Smooth muscle cell (in vitro differentiated cells): Measurements from ENCODE around the gene HERC4. TPM values are rescaled to one million over a fixed set of nuclear protein-coding genes. Genes with fewer than 3 reads are reported as not detected.
"Not testable (repeated sequence)": the region's sequence is repeated elsewhere in the genome, so short reads cannot be mapped to it uniquely, and the experiment has no call there.

Experiments used
- DNase-seq: peaks from one replicate; lab custom pipeline; 2025; ENCODE audit not compliant: unreplicated experiment; lab: John Stamatoyannopoulos, UW
- H2AFZ ChIP-seq: fragments of 200-600 bp; sonication (generic); 2 replicates; pipeline ENCODE4 v1.6.0; 2016; ENCODE audit warnings: antibody characterized with exemption, low read depth, mild to moderate bottlenecking
- H3F3A ChIP-seq: fragments of 200-600 bp; sonication (generic); 2 replicates; pipeline ENCODE4 v1.6.0; 2017; ENCODE audit warnings: antibody characterized with exemption, low read depth
- H3K27ac ChIP-seq: fragments of 200-600 bp; sonication (generic); 2 replicates; pipeline ENCODE4 v1.5.1; 2016; ENCODE audit warnings: low read depth, mild to moderate bottlenecking
- H3K27me3 ChIP-seq: fragments of 200-600 bp; sonication (generic); 2 replicates; pipeline ENCODE4 v1.6.1; 2016; ENCODE audit warnings: low read depth, mild to moderate bottlenecking
- H3K36me3 ChIP-seq: fragments of 200-600 bp; sonication (generic); 2 replicates; pipeline ENCODE4 v1.5.1; 2016; ENCODE audit warnings: low read depth
- H3K4me1 ChIP-seq: fragments of 200-600 bp; sonication (generic); 2 replicates; pipeline ENCODE4 v1.5.1; 2016; ENCODE audit warnings: low read depth
- H3K4me2 ChIP-seq: fragments of 200-600 bp; sonication (generic); 2 replicates; pipeline ENCODE4 v1.6.0; 2016; ENCODE audit warnings: mild to moderate bottlenecking
- H3K4me3 ChIP-seq: fragments of 200-600 bp; sonication (generic); 2 replicates; pipeline ENCODE4 v1.5.1; 2016; ENCODE audit warnings: mild to moderate bottlenecking
- H3K79me2 ChIP-seq: fragments of 200-600 bp; sonication (generic); 2 replicates; pipeline ENCODE4 v1.6.0; 2016; ENCODE audit warnings: low read depth, mild to moderate bottlenecking
- H3K9ac ChIP-seq: fragments of 200-600 bp; sonication (generic); 2 replicates; pipeline ENCODE4 v1.6.0; 2016; ENCODE audit warnings: low read depth
- H3K9me3 ChIP-seq: fragments of 200-600 bp; sonication (generic); replicated peaks from 2 replicates; pipeline ENCODE4 v1.5.1; 2016; ENCODE audit warnings: low read depth
- H4K20me1 ChIP-seq: fragments of 200-600 bp; sonication (generic); 2 replicates; pipeline ENCODE4 v1.6.0; 2016; ENCODE audit warnings: low read depth
- WGBS: methylation state at CpG from one replicate; pipeline ENCODE4 v1.1.7; 2016; ENCODE audit warnings: low lambda C conversion rate; 5-methylcytosine and 5-hydroxymethylcytosine counted together
- polyA plus RNA-seq: library from polyadenylated mRNA; unstranded; fragments of >200 nt; fragmentation: Nextera tagmentation; extraction: Ambion mirVana; gene quantifications from 2 replicates; pipeline ENCODE4 v1.2.1, GENCODE V29; 2016
- total RNA-seq: library from RNA; depleted of rRNA; stranded (reverse); fragments of >200 nt; gene quantifications from 2 replicates; pipeline ENCODE4 v1.2.3, GENCODE V29; 2014
- TF ChIP-seq, protein P1 (sequence below): fragments of 200-600 bp; sonication (generic); IDR thresholded peaks from 2 replicates; pipeline ENCODE4 v1.5.1; 2017; ENCODE audit warnings: borderline replicate concordance, mild to moderate bottlenecking, antibody characterized with exemption; ENCODE audit not compliant: insufficient read depth, poor library complexity, severe bottlenecking

HERC4 gene
- total and polyA plus RNA-seq, 2 experiments from 2014 or later: 19.5 to 41.2 TPM

DNA sequence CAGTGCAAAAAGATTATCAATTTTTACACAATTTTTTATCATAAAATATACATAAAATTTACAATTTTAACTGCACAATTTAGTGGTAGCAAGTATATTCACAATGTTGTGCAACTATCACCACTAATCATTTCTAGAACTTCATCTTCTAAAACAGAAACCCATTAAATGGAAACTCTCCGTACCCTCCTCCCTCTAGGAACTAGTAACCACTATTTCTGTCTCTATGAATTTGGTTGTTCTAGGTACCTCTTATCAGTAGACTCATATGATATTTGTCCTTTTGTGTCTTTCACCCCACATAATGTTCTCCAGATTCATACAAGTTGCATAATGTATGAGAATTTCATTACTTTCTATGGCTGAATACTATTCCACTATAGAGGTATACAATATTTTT lies 73.5 kb downstream of the HERC4 start:
- Histone ChIP-seq H3K9ac (no peak overlapping the region), H3K4me1 (no peaks in the 10 kb centered on the region), H3F3A (no peaks in the 10 kb centered on the region), H3K9me3 (no peaks in the 10 kb centered on the region), H2AFZ (no peak overlapping the region), H3K79me2 (no peaks in the 10 kb centered on the region), H3K4me2 (no peak overlapping the region), H3K27ac (no peak overlapping the region), H3K36me3 (peaks cover 16% of the 10 kb centered on the region), H3K27me3 (no peaks in the 10 kb centered on the region), H3K4me3 (no peak overlapping the region), H4K20me1 (no peaks in the 10 kb centered on the region)
- DNase-seq: no peak
- WGBS: 100% methylated on average over 1 of the region's 1 CpG
- TF ChIP-seq, protein P1, sequence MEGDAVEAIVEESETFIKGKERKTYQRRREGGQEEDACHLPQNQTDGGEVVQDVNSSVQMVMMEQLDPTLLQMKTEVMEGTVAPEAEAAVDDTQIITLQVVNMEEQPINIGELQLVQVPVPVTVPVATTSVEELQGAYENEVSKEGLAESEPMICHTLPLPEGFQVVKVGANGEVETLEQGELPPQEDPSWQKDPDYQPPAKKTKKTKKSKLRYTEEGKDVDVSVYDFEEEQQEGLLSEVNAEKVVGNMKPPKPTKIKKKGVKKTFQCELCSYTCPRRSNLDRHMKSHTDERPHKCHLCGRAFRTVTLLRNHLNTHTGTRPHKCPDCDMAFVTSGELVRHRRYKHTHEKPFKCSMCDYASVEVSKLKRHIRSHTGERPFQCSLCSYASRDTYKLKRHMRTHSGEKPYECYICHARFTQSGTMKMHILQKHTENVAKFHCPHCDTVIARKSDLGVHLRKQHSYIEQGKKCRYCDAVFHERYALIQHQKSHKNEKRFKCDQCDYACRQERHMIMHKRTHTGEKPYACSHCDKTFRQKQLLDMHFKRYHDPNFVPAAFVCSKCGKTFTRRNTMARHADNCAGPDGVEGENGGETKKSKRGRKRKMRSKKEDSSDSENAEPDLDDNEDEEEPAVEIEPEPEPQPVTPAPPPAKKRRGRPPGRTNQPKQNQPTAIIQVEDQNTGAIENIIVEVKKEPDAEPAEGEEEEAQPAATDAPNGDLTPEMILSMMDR: no peak

DNA sequence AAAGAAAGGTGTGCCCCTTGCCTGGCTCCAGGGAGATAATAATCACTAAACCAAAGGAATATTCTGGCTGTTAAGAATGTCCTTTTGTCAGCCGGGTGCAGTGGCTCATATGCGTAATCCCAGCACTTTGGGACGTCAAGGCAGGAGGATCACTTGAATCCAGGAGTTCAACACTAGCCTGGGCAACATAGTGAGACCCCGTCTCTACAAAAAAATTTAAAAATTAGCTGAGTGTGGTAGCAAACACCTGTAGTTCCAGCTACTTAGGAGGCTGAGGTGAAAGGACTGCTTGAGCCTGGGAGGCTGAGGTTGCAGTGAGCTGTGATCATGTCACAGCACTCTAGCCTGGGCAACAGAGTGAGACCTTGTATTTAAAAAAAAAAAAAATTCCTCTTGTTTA lies 74.1 kb downstream of the HERC4 start:
- H2AFZ ChIP-seq: no peak overlapping the region
- H3K79me2 ChIP-seq: no peaks in the 10 kb centered on the region
- no peaks in the 10 kb centered on the region for H3K9me3 ChIP-seq
- TF ChIP-seq, protein P1: no peak
- H3K27me3 ChIP-seq: no peaks in the 10 kb centered on the region
- no peak for DNase-seq
- no peaks in the 10 kb centered on the region for H4K20me1 ChIP-seq
- WGBS: 93% methylated on average over 4 of the region's 4 CpGs
- no peak overlapping the region for H3K4me3 ChIP-seq
- H3K27ac ChIP-seq: no peak overlapping the region
- no peaks in the 10 kb centered on the region for H3K4me1 ChIP-seq
- H3F3A ChIP-seq: no peaks in the 10 kb centered on the region
- peaks cover 20% of the 10 kb centered on the region for H3K36me3 ChIP-seq
- no peak overlapping the region for H3K9ac ChIP-seq
- H3K4me2 ChIP-seq: no peak overlapping the region

DNA sequence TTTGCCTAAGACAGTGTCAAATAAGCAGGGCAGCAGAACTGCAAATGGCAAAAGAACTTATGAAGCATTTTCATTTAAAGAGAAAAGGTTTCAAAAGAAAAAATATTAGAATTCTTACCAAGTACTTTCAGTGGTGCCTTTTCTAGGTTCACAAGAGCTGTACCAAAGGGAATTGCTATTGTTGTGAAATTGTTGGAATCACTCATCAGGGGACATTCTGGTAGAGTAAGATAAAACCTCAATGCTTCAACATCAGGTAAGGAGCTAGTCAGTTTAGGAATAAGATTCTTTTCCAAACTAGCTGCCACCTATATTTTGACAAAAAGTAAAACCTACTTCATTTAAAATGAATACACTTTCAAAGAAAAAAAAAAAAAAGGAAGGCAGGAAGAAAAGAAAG lies 85.0 kb downstream of the HERC4 start:
- no peak overlapping the region for H3K4me3 ChIP-seq
- no peaks in the 10 kb centered on the region for H3K79me2 ChIP-seq
- TF ChIP-seq, protein P1: no peak
- H3K36me3 ChIP-seq: peaks cover 30% of the 10 kb centered on the region
- H3K9ac ChIP-seq: no peak overlapping the region
- no peak overlapping the region for H3K4me2 ChIP-seq
- H3K9me3 ChIP-seq: no peaks in the 10 kb centered on the region
- H3K4me1 ChIP-seq: peaks cover 8% of the 10 kb centered on the region
- no peak overlapping the region for H3K27ac ChIP-seq
- H4K20me1 ChIP-seq: no peaks in the 10 kb centered on the region
- H3K27me3 ChIP-seq: no peaks in the 10 kb centered on the region
- no peak for DNase-seq
- H3F3A ChIP-seq: no peaks in the 10 kb centered on the region
- H2AFZ ChIP-seq: no peak overlapping the region

DNA sequence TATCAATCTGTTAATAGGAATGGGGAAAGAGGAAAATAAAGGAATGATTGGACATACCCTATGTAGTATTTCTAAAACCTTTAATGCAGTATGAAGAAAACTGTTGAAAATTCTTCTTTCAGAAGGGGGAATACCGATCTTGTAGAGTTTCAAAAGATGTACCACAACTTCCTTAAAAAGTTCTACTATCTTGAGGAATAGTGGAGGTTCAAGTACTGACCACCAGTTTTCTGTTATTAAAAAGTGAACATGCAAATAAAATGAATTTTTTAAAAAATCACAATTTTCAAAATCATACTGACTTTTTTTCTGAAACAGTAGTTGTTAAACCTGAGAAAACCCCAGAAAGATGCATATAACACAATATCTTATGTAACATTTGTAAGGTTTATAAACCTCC lies 86.5 kb downstream of the HERC4 start:
- Histone ChIP-seq H3K4me3 (no peak overlapping the region), H3K27ac (no peak overlapping the region), H4K20me1 (no peaks in the 10 kb centered on the region), H3K9me3 (no peaks in the 10 kb centered on the region), H3K36me3 (peaks cover 30% of the 10 kb centered on the region), H3F3A (no peaks in the 10 kb centered on the region), H3K4me1 (peaks cover 8% of the 10 kb centered on the region), H3K27me3 (no peaks in the 10 kb centered on the region), H2AFZ (no peak overlapping the region), H3K4me2 (no peak overlapping the region), H3K79me2 (no peaks in the 10 kb centered on the region), H3K9ac (no peak overlapping the region)
- TF ChIP-seq, protein P1: no peak
- 90% methylated on average over 1 of the region's 1 CpG for WGBS
- no peak for DNase-seq

DNA sequence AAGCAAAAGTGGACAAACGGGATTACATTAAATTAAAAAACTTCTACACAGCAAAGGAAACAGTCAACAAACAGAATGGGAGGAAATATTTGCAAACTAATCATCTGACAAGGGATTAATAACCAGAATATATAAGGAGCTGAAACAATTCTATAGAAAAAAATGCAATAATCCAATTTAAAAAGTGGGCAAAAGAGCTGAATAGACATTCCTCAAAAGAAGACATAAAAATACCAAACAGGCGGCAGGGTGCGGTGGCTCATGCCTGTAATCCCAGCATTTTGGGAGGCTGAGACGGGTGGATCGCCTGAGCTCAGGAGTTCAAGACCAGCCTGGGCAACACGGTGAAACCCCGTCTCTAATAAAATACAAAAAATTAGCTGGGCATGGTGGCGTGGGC lies 92.5 kb downstream of the HERC4 start:
- H3F3A ChIP-seq, H3K9ac ChIP-seq, H3K4me3 ChIP-seq, H2AFZ ChIP-seq, H4K20me1 ChIP-seq, DNase-seq, H3K9me3 ChIP-seq, H3K79me2 ChIP-seq, H3K27ac ChIP-seq, H3K4me1 ChIP-seq, H3K27me3 ChIP-seq, H3K4me2 ChIP-seq: not testable (repeated sequence)
- 98% methylated on average over 8 of the region's 8 CpGs for WGBS
- peaks cover 11% of the 10 kb centered on the region for H3K36me3 ChIP-seq
